ENCODE data around the gene GMEB2.
"Not testable (repeated sequence)": the region's sequence is repeated elsewhere in the genome, so short reads cannot be mapped to it uniquely, and the experiment has no call there.

Gene GMEB2

GRCh38 chr20:63618291-63618980 is 8.5 kb downstream of the GMEB2 start:
- DNase-seq (ENCODE audit: low read depth), result no peak
- H3K4me3 ChIP-seq (ENCODE audit: control insufficient read depth, low read depth, low read length), result no peak overlapping the region
- no peak for TF ChIP-seq CTCF (conservative IDR thresholded peaks at IDR 0.05; ENCODE audit: control insufficient read depth, insufficient read depth, low read depth, low read length)

GRCh38 chr20:63617876-63618265 is 9.0 kb downstream of the GMEB2 start:
- no peak overlapping the region for H3K4me3 ChIP-seq (ENCODE audit: control insufficient read depth, low read depth, low read length)
- DNase-seq (ENCODE audit: low read depth), result no peak
- TF ChIP-seq CTCF (conservative IDR thresholded peaks at IDR 0.05; ENCODE audit: control insufficient read depth, insufficient read depth, low read depth, low read length), result no peak

DNA sequence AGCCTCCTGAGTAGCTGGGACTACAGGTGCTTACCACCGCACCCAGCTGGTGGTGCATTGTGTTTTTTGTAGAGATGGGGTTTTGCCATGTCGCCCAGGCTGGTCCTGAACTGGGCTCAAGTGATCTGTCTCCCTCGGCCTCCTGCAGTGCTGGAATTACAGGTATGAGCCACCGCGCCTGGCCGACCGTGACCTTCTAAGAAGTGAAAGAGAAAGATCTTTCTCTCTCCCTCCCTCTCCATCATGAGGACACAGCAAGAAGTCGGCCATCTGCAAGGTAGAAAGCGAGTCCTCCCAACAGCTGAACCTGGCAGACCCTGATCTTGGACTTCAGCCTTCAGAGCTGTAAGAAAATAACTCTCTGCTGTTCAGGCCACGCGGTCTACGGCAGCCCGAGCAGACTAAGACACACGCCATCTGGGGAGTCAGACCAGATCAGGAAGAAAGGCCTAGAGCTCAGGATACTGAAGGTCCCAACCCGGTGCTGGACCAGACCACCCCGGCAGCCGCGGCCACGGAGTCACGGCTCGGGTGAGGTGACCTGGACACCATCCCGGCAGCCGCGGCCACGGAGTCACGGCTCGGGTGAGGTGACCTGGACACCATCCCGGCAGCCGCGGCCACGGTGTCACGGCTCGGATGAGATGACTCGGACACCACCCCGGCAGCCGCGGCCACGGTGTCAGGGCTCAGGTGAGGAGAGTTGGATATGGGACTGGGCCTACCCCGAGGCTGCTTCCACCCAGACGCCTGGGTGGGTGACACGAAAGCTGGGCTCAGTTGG is 9.6 kb downstream of the GMEB2 start:
- no peak for DNase-seq (ENCODE audit: low read depth)
- no peak for TF ChIP-seq CTCF (conservative IDR thresholded peaks at IDR 0.05; ENCODE audit: control insufficient read depth, insufficient read depth, low read depth, low read length)
- H3K4me3 ChIP-seq (ENCODE audit: control insufficient read depth, low read depth, low read length), result no peak overlapping the region

GRCh38 chr20:63613863-63614594 is 12.9 kb downstream of the GMEB2 start:
- DNase-seq (ENCODE audit: low read depth), result peak; percentile 29
- not testable (repeated sequence) for H3K4me3 ChIP-seq (ENCODE audit: control insufficient read depth, low read depth, low read length)
- TF ChIP-seq CTCF (conservative IDR thresholded peaks at IDR 0.05; ENCODE audit: control insufficient read depth, insufficient read depth, low read depth, low read length), result peak; percentile 32

DNA sequence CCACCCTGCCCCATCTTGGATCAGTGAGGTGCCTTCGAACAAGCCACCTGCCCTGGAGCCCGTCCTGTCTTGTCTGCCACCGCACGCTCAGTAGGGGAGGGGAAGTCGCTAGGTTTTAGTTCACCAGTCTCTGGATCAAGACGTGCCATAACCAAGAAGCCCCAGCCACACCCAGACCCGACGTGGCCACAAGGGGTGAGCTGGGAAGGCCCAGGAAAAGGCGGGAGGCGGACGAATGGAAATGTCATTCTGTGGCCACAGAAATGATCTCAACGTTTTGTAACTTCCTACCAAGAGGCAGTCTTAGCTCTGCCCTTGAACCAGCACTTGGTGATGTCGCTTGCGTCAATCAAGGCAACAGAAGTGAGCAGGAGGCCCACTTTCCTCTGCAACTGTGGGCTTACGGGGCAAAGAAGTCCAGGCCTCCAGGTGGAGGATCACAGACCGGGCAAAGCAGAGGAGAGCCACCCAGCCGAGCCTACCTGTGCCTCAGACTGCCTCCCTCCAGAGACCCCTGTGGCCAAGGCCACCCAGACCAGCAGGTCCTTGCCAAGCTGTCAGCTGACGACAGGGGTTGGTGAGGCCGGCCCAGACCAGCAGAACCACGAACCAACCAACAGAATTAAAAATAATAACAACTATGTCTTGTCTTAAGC is 14.5 kb downstream of the GMEB2 start:
- DNase-seq (ENCODE audit: low read depth), result no peak
- TF ChIP-seq CTCF (conservative IDR thresholded peaks at IDR 0.05; ENCODE audit: control insufficient read depth, insufficient read depth, low read depth, low read length), result no peak

GRCh38 chr20:63611646-63612045 is 15.3 kb downstream of the GMEB2 start:
- TF ChIP-seq CTCF (conservative IDR thresholded peaks at IDR 0.05; ENCODE audit: control insufficient read depth, insufficient read depth, low read depth, low read length), result no peak
- DNase-seq (ENCODE audit: low read depth), result no peak

More for the DNA sequence above, 14.5 kb downstream of the GMEB2 start:
- H3K4me3 ChIP-seq (ENCODE audit: control insufficient read depth, low read depth, low read length), result no peak overlapping the region

More at GRCh38 chr20:63611646-63612045, 15.3 kb downstream of the GMEB2 start:
- no peak overlapping the region for H3K4me3 ChIP-seq (ENCODE audit: control insufficient read depth, low read depth, low read length)
